NCI-H748 treated with DMSO at 0.1 percent for 48 hours (cell line): ENCODE measurements around the gene TOX2.
A peak's percentile ranks its signal among the peaks of the same experiment; 100 is the strongest.

Experiments used
- DNase-seq: peaks from one replicate; lab custom pipeline; 2025; lab: John Stamatoyannopoulos, UW

Gene TOX2

GRCh38 chr20:44075950-44076232, 161.2 kb downstream of the TOX2 start:
- DNase-seq = no peak

DNA sequence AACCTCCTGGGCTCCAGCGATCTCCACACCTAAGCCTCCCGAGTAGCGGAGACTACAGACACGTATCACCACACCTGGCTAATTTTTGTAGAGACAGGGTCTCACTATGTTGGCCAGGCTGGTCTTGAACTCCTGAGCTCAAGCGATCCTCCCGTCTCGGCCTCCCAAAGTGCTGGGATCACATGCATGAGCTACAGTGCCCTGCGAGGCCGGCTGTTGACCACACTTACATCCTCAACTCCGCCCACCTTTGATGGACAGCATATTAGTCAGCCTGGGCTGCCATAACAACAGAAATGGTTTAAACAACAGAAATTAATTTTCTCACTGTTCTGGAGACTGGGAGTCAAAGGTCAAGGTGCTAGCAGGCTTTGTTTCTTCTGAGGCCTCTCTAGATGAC, 164.6 kb downstream of the TOX2 start:
- no peak for DNase-seq

DNA sequence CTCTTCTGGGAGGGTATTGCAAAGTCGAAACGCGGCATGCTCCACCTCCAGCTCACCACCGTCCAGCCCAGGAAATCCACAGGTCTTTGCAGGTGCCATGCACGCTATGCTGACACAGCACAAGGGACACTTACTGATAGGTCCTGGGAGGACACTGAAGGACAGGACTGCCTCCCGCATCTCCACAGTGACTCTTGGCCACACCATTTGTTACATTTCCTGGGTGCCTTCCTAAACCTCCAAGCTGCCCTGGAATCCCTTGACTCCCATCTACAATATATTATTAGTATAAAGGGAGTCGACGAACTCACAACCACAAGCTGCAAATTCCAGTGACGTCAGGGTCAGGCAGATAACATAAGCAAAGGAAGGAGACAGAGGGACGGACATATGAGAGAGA, 165.4 kb downstream of the TOX2 start:
- DNase-seq = no peak

GRCh38 chr20:44080646-44081267, 166.1 kb downstream of the TOX2 start:
- peak; percentile 64 for DNase-seq

DNA sequence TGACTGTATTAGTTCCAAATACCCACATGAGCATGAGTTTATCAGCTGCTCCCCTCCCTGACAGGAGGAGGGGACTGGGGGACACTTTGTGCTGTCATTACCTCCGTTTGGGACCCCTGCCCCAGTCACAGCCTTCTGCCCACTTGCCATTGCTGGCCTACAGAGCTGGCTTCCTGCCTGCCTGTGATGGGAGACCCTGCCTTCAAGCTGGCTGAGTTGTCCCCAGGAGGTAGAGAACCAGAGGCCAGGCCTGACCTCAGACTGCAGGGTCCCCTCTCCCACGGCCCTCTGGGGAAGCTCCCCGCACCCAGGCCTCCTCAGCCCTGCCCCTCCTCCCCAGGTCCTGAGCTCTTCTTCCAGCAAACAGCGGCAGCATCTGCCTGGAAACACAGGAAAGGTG, 166.8 kb downstream of the TOX2 start:
- DNase-seq = no peak

- DNase-seq = no peak
Observed at GRCh38 chr20:44081888-44082287, 167.2 kb downstream of the TOX2 start.

- DNase-seq = no peak
Observed at GRCh38 chr20:44083220-44083933, 168.7 kb downstream of the TOX2 start.

- DNase-seq = no peak
Observed at GRCh38 chr20:44084439-44084838, 169.8 kb downstream of the TOX2 start.

DNA sequence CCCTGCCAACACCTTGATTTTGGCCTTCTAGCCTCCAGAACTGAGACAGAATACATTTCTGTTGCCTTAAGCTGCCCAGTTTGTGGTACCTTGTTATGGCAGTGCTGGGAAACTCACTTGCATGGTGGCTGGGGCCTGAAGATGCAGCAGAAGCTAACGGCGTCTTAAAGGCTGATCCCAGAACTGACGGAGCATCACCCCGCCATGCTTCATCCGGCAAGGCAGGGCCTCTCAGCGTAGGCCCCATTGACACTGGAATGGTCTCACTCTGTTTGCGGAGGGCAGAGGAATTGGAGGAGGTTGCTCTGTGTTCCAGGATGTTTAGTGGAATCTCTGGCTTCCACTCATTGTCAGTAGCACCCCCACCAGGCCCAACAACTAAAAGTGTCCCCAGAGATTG, 170.2 kb downstream of the TOX2 start:
- no peak for DNase-seq

DNA sequence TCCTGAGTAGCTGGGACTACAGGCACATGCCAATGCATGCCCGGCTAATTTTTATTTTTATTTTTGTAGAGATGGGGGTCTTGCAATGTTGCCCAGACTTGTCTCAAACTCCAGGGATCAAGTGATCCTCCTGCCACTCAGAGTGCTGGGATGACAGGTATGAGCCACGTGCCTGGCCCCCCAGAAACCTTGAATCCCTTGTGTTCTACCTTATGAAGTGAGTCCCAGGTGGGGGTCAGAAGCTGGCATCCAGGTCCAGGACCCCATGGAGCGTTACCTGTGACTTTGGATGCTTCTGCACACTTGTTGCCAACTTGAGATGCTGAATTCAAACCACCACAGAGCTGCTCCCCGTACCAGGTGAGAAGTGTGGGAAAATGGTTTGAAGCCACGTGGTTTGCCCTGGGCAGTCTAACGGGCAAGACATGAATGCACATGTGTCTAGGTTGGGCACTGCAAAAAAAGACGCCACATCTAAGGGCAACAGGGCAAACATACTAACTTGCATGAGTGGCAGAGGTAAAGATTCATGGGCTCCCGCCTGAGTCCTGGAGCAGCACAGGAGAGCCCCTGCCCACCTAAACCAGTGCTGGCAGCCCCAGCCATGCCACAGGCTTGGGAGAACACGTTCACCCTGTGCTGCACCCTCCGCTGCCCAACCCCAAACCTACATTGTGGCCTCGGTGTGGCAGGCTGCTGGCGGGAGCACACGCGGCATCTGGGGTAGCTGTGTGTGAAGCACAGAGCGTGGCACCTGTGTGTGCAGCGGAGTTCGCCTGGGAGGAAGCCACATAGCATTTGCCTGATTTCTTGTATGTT, 171.2 kb downstream of the TOX2 start:
- no peak for DNase-seq

- DNase-seq = no peak
Observed at GRCh38 chr20:44087051-44087856, 172.6 kb downstream of the TOX2 start.

- no peak for DNase-seq
Observed at GRCh38 chr20:44087857-44088120, 173.1 kb downstream of the TOX2 start.

DNA sequence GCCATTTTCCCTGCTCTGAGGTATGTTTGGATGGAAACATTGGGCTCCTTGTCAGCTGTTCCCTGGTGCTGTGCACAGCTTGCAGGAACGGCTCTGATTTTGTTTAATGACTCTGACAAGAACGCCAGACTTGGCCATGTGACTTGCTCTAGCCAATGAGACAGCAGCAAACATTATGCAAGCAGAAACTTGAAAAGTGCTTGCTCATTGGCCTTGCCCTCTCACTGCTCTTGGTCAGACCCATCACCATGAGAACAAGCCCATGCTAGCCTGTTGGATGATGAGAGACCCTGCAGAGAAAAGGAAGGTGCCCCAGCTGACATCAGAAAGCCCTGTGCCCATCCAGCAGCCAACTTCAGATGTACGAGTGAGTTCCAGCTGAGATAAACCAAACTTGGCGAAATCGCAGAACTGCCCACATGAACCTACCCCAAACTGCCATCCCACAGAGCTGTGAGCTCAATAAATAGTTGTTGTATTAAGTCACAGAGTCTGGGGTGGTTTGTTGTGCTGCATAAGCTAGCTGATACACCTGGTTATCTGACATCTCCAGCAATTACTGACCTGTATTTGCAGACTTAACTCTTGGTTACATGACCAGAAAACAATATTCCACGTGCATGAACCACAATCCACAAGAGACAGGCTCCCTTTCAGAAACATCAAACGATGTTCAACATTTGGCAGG, 175.5 kb downstream of the TOX2 start:
- DNase-seq = no peak

DNA sequence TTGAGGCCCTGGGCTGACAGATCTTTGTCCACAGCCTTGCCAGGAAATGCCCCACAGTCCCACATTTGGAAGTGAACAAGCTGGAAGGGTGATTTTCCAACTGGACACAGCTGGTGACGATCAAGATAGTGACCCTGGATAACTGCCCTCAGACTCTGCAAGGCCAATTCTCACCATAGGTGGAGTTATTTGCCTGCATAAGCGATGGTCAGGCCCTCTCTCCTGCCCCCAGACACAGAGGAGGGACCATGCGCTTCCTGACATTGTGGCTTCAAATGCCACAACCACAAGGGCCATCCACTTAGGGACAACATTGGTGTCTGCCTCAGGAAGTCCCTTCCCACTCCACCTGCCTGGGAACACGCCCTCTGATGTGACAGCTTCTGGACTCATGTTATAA, 176.4 kb downstream of the TOX2 start:
- DNase-seq = no peak

GRCh38 chr20:44092551-44093248, 178.0 kb downstream of the TOX2 start:
- DNase-seq = no peak

DNA sequence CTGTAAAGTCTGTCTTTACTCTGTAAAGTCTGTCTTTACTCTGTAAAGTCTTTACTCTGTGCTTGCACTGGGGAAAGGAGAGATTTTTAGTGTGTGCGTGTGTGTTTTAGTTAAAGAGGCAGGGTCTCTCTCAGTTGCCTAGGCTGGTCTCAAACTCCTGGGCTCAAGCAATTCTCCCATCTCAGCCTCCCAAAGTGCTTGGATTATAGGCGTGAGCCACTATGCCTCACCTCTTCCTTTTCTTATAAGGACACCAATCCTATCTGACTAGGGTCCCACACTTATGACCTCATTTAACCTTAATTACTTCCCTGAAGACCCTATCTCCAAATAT, 178.6 kb downstream of the TOX2 start:
- no peak for DNase-seq

DNA sequence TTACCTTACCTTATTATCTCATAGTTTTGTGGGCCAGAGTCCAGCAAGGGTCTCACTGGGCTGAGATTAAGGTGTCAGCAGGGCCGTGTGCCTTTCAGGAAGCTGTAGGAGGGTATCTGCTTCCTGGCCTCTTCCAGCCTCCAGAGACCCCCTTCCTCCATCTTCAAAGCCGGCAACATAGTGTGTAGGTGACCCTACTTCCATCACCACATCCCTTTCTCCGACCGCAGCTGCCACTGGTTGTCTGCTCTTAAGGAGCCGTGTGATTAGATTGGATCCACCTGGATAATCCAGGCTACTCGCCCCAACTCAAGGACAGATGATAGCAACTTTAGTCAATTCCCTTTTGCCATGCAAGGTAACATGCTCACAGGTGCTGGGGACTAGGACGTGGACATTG, 181.2 kb downstream of the TOX2 start:
- no peak for DNase-seq

DNA sequence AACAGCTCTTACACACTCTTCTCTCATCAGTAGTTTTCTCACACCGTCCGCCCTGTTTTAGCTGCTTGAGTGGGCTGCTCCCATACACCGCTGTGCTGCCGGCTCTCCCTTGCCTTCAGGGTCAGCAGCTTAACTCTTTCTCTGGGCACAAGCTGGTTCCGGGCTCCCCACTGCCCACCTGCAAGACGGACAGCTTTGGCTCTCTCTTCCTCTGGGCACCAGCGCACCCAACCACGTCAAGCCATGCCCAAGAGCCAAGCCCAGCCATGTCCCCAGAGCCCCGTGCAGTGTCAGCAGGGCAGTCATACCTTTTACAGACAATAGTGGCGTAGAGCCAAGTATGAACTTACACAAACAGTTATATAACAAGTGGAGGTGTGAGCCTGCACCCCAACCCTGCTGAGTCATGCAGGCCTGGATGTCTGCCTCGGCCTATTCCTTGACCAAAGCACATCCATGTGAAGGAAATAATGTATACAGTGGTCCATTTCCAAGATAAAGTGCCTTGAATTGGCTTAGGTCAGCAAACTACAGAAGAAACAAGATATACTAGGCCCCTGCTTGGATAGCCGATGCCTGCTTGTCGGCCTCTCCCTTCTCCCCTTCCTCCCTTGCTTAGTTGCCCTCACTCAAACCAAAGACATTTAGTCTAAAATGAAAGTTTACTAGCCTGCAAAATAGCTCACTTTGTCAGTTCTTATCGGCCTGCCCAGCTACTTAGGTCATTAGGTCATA, 183.0 kb downstream of the TOX2 start:
- DNase-seq = no peak

- no peak for DNase-seq
Observed at GRCh38 chr20:44098256-44098630, 183.6 kb downstream of the TOX2 start.

- DNase-seq = no peak
Observed at GRCh38 chr20:44098657-44099056, 184.0 kb downstream of the TOX2 start.

DNA sequence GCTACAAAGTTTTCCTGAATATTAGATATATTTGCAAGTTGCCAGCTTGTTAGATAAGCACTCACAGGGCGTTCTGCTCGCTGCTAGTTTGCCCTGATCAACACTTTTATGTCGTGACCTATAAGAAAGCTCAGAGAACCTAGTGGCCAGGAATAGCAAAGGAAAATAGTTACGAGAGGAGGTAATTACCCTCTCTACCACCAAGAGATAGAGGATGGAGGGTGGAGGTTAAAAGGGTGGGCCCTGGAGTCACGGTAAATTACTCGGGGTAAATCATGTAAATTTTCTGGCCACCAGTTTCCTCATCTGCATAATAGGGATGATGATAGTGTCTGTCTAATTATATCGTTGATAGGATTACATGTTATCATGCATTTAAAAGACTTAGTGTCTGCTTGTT, 185.2 kb downstream of the TOX2 start:
- DNase-seq = no peak
